Stimulated activated CD4-positive, alpha-beta T cell treated with anti-CD3 and anti-CD28 coated beads, Interleukin-15, amount 100 ng/mL, for 24 hours (primary cell): ENCODE measurements around the gene DNAJC19.

ENCODE experiments used
- DNase-seq: peaks from one replicate; pipeline ENCODE4 v3.0.0-alpha.2; 2020

Gene DNAJC19

DNA sequence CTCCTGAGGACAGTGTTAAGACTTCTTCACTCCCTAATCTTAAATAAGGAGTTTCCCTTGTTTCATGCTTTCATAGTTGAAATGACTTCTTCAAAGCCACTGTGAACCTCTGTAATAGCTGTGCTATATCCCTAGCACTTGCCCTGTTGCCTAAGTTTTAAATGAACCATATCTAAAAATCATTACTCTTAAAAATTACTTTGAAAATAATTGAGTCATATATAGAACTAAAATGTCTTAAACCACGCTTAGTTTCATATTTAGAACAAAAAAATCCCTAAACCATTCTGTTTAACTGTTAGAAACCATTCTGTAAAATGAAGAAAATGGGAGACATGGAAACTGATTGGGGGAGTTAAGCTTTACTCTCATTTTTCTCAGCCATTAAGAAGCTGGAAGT, 29.8 kb downstream of the DNAJC19 start:
- no peak for DNase-seq

DNA sequence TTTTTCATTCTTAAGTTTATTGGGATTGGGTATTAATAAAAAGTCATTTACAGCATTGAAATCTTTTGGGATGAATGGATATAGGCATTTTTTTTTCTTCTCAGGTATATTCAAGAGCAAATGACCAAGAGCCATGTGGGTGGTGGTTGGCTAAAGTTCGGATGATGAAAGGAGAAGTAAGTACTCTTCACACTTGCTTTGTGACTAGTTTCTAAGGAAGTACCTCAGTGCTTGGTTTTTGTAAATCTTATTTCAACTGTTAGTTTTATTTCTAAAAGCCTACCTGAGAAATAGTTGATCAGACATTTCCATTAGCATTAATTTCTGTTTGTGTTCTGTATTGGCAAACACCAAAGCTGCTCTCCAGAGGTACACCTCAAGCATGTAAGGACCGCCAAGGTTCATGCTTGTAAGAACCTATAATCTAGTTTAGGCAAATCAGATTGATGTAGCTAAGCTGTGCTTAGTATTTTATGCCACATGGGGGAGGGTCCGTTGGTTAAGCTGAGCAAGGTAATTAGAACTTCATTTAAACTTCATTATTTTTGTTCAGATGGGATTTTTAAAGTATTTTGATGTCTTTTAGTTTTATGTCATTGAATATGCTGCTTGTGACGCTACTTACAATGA, 41.7 kb downstream of the DNAJC19 start:
- DNase-seq: no peak

DNA sequence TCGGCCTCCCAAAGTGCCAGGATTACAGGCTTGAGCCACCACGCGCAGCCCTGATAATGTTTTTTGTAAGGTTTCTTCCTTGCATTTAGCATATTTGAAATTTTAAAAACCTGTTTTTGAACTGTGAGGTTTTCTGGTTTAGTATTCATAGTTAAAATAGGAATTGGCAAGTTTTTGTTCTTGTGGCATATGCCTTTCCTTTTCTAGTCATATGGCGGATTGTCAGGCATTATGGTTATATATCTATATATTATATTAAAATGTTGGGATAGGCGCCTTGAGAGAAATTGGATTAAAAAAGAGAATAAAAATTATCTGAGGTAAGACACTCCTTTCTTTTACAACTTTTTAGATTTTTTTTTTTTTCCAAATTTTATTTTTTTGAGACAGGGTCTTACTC, 48.7 kb downstream of the DNAJC19 start:
- no peak for DNase-seq

DNA sequence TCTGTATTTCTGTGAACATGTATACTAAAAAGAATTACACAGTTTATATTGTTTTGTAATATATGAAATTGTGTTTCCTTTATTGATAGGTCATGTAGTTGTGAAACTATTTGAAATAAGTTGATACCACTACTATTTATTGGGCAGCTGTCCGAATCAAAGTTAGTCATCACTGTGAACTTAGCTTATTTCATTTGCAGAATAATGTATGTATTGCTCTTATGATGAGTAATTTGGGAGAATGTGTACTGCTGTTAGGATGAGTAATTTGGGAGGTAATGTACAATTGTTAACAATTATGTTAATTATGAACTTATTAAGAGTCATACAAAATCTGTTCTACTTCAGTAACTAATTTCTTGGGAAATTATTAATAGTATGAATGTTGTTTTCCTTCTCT, 54.9 kb downstream of the DNAJC19 start:
- DNase-seq: no peak
